Chondrocyte (in vitro differentiated cells): Measurements from ENCODE around the gene AMPH. TPM values are rescaled to one million over a fixed set of nuclear protein-coding genes. Genes with fewer than 3 reads are reported as not detected.

Experiments
- DNase-seq: peaks from one replicate; pipeline ENCODE4 v3.0.0; 2021; ENCODE audit warnings: mixed read lengths, low spot score
- H3K27ac Mint-ChIP-seq: one replicate; pipeline ENCODE4 v1.8.0; 2021; ENCODE audit warnings: mild to moderate bottlenecking, moderate library complexity, mixed read lengths; ENCODE audit not compliant: unreplicated experiment
- H3K27me3 Mint-ChIP-seq: 2 replicates; pipeline ENCODE4 v1.8.0; 2021; ENCODE audit warnings: low read depth, mixed read lengths
- H3K36me3 Mint-ChIP-seq: 2 replicates; pipeline ENCODE4 v1.8.0; 2021; ENCODE audit warnings: low read depth, mixed read lengths
- H3K4me1 Mint-ChIP-seq: 2 replicates; pipeline ENCODE4 v1.8.0; 2021; ENCODE audit warnings: low read depth, mild to moderate bottlenecking, mixed read lengths
- H3K4me3 Mint-ChIP-seq: one replicate; pipeline ENCODE4 v1.8.0; 2021; ENCODE audit warnings: mild to moderate bottlenecking, moderate library complexity, mixed read lengths; ENCODE audit not compliant: unreplicated experiment
- H3K9me3 Mint-ChIP-seq: 2 replicates; pipeline ENCODE4 v1.8.0; 2021; ENCODE audit warnings: low read depth, mixed read lengths
- total RNA-seq: library from RNA; stranded (reverse); gene quantifications from 3 replicates; pipeline ENCODE4 v1.2.1, GENCODE V29; 2021
- TF ChIP-seq, protein P1 (sequence below): fragments of 200-600 bp; sonication (generic); IDR thresholded peaks from 2 replicates; pipeline ENCODE4 v1.5.0; 2021; ENCODE audit warnings: antibody characterized with exemption, mild to moderate bottlenecking, moderate library complexity

AMPH gene
- total RNA-seq, 1 donor from 2014 or later = 2.3 TPM

DNA sequence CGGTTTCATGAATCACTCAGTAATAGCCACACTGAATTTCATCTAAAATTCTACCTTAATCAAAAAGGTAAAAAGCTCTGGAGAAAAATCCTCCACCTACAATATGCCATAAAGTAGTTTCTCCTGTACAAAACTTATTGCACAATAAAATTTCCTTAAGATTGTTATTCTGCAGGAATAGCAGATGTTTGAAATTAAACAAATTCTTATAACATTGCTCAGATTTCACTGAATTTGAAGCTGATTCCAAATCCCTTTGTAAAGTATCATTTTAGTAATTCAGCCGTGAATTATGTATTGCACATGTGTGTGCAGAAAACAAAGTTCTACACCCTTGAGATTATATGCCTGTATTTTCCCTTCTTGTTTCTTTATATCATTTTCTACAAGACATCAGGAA lies 123.8 kb downstream of the AMPH start:
- DNase-seq = no peak

DNA sequence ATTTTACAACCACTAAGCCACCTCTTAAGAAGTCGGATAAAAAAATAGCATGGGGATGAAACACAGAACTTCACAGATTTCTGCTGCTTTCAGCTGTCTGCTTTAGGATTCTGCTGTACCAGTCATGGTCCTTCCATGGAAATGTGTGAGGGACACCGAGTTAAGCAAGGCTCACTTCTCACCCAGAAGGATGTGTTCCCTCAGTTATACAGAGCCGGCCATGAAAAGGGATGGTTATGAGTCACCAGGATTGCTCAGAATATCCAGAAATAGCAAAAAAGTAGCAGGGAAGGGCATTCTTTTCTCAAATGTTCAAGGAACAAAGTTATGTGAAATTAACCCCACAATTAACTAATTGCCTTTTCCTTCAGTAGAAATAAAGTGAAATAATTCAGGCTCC lies 124.4 kb downstream of the AMPH start:
- TF ChIP-seq, protein P1, sequence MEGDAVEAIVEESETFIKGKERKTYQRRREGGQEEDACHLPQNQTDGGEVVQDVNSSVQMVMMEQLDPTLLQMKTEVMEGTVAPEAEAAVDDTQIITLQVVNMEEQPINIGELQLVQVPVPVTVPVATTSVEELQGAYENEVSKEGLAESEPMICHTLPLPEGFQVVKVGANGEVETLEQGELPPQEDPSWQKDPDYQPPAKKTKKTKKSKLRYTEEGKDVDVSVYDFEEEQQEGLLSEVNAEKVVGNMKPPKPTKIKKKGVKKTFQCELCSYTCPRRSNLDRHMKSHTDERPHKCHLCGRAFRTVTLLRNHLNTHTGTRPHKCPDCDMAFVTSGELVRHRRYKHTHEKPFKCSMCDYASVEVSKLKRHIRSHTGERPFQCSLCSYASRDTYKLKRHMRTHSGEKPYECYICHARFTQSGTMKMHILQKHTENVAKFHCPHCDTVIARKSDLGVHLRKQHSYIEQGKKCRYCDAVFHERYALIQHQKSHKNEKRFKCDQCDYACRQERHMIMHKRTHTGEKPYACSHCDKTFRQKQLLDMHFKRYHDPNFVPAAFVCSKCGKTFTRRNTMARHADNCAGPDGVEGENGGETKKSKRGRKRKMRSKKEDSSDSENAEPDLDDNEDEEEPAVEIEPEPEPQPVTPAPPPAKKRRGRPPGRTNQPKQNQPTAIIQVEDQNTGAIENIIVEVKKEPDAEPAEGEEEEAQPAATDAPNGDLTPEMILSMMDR = no peak
- peaks cover 11% of the 10 kb centered on the region for H3K4me1 Mint-ChIP-seq
- DNase-seq = no peak
- H3K27ac Mint-ChIP-seq = no peak overlapping the region
- H3K36me3 Mint-ChIP-seq = no peaks in the 10 kb centered on the region
- no peaks in the 10 kb centered on the region for H3K9me3 Mint-ChIP-seq
- no peaks in the 10 kb centered on the region for H3K27me3 Mint-ChIP-seq
- no peak overlapping the region for H3K4me3 Mint-ChIP-seq

More for the DNA sequence above, 123.8 kb downstream of the AMPH start:
- no peaks in the 10 kb centered on the region for H3K9me3 Mint-ChIP-seq
- H3K4me1 Mint-ChIP-seq = peaks cover 11% of the 10 kb centered on the region
- no peaks in the 10 kb centered on the region for H3K36me3 Mint-ChIP-seq
- TF ChIP-seq, protein P1 = no peak
- H3K4me3 Mint-ChIP-seq = no peak overlapping the region
- H3K27ac Mint-ChIP-seq = no peak overlapping the region
- no peaks in the 10 kb centered on the region for H3K27me3 Mint-ChIP-seq

DNA sequence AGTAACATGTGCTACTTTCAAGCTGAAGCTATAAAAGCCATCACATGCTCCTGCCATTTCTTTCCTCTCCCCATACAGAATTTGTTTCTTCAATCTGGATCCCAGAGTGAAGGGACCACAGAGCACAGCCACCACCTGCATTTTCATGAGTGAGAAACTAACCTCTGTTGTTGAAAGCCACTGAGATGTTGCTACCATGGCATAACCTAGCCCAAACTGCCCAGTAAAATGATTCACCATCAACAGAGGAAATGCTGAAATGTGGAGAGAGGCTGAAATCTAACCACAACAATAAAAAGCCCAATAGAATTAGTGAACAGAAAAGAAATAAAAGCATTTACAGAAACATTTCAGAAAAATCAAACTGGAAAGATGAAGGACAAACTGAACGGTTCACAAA lies 125.2 kb downstream of the AMPH start:
- TF ChIP-seq, protein P1 = no peak
- H3K36me3 Mint-ChIP-seq = no peaks in the 10 kb centered on the region
- peaks cover 11% of the 10 kb centered on the region for H3K4me1 Mint-ChIP-seq
- H3K4me3 Mint-ChIP-seq = no peak overlapping the region
- H3K27ac Mint-ChIP-seq = no peak overlapping the region
- no peak for DNase-seq
- H3K9me3 Mint-ChIP-seq = no peaks in the 10 kb centered on the region
- no peaks in the 10 kb centered on the region for H3K27me3 Mint-ChIP-seq

DNA sequence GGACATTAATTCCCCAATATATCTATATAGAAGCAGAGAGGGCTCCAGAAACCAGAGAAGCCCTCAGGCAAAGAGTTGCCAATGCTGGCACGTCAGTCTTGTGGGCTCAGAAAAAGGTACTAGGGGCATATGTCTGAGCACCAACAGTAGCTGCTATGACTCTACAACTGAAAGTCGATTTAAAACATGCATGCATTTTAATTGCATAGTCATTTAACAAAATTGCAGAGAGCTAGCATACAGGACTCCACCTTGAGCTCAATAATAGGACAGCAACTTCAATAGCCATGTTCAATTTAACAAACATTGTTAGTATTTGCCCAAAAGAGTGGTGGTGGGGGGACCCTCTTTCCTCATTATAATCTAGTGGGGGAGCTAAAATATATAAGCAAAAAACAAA lies 126.5 kb downstream of the AMPH start:
- no peaks in the 10 kb centered on the region for H3K36me3 Mint-ChIP-seq
- no peak for DNase-seq
- H3K27me3 Mint-ChIP-seq = no peaks in the 10 kb centered on the region
- no peak overlapping the region for H3K27ac Mint-ChIP-seq
- TF ChIP-seq, protein P1 = no peak
- H3K4me3 Mint-ChIP-seq = no peak overlapping the region
- H3K9me3 Mint-ChIP-seq = no peaks in the 10 kb centered on the region
- H3K4me1 Mint-ChIP-seq = peaks cover 11% of the 10 kb centered on the region

DNA sequence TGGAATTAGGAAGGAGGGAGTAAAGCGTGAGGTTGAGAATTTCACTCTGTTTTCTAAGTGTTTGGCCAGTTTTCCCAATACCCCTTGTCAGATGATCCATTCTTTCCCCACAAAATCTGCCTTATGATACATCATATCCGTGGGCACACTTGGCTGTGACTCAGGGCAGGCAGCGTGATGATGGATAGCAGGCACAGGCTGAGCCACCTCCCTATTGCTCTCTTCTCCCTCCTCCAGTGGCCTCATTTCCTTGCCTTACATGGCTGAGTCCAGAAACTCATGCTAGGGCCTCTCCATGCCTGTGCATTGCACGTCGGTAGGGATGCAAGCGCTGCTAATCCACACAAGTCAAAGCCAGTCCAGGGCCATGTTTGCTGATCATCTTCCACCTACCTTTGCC lies 128.3 kb downstream of the AMPH start:
- TF ChIP-seq, protein P1 = no peak
- no peak for DNase-seq
- Mint-ChIP-seq H3K9me3 (no peaks in the 10 kb centered on the region), H3K4me1 (peaks cover 11% of the 10 kb centered on the region), H3K4me3 (no peak overlapping the region), H3K27ac (no peak overlapping the region), H3K27me3 (no peaks in the 10 kb centered on the region), H3K36me3 (no peaks in the 10 kb centered on the region)
